Peyer's patch (tissue), 4 donors: Measurements from ENCODE around the gene ITGAE. TPM values are rescaled to one million over a fixed set of nuclear protein-coding genes. Genes with fewer than 3 reads are reported as not detected.

Source experiments
- DNase-seq, 3 donors: peaks; one replicate each; pipeline ENCODE4 v3.0.0-alpha.2; 2017 to 2019
- H3K27ac ChIP-seq, 4 donors: fragments of 200-600 bp; sonication (generic); one replicate each; pipeline ENCODE4 v1.5.1; 2016 to 2019
- H3K27me3 ChIP-seq, 2 donors: fragments of 200-600 bp; sonication (generic); one replicate each; pipeline ENCODE4 v1.5.1; 2019
- H3K36me3 ChIP-seq, 3 donors: fragments of 200-600 bp; sonication (generic); one replicate each; pipeline ENCODE4 v1.5.1; 2016 to 2019
- H3K4me1 ChIP-seq, 4 donors: fragments of 200-600 bp; sonication (generic); one replicate each; pipeline ENCODE4 v1.5.1; 2016 to 2019
- H3K4me3 ChIP-seq, 4 donors: fragments of 200-600 bp; sonication (generic); 1 replicate in 3 of 4; 2 replicates in 1 of 4; pipeline ENCODE4 v1.5.1; 2016 to 2019; ENCODE audit warnings: mild to moderate bottlenecking in 1 of 4
- H3K9me3 ChIP-seq, 4 donors: fragments of 200-600 bp; sonication (generic); one replicate each; pipeline ENCODE4 v1.5.1; 2016 to 2019; ENCODE audit warnings: mild to moderate bottlenecking in 1 of 4
- POLR2A ChIP-seq, 2 donors: fragments of 450-650 bp; IDR thresholded peaks; one replicate each; pipeline ENCODE4 v1.5.1; 2017; ENCODE audit warnings: antibody characterized with exemption in 2 of 2, mild to moderate bottlenecking in 2 of 2, moderate library complexity in 2 of 2
- total RNA-seq, 4 donors: library from RNA; depleted of rRNA; stranded (reverse); fragments of >200 nt; gene quantifications; one replicate each; pipeline ENCODE4 v1.1.0, GENCODE V29; 2016
- TF ChIP-seq, protein P1 (sequence below), 6 experiments: fragments of 450-650 bp in 4 of 6; fragments of 200-600 bp in 2 of 6; sonication (generic) in 1 of 6; IDR thresholded peaks; one replicate each; pipeline ENCODE4 v1.5.1; 2017 to 2019; ENCODE audit warnings: antibody characterized with exemption in 6 of 6, mild to moderate bottlenecking in 3 of 6, moderate library complexity in 1 of 6

The ITGAE gene
- total RNA-seq, 4 donors from 2014 or later: 14.9 to 41.8 (median 31.5) TPM

DNA sequence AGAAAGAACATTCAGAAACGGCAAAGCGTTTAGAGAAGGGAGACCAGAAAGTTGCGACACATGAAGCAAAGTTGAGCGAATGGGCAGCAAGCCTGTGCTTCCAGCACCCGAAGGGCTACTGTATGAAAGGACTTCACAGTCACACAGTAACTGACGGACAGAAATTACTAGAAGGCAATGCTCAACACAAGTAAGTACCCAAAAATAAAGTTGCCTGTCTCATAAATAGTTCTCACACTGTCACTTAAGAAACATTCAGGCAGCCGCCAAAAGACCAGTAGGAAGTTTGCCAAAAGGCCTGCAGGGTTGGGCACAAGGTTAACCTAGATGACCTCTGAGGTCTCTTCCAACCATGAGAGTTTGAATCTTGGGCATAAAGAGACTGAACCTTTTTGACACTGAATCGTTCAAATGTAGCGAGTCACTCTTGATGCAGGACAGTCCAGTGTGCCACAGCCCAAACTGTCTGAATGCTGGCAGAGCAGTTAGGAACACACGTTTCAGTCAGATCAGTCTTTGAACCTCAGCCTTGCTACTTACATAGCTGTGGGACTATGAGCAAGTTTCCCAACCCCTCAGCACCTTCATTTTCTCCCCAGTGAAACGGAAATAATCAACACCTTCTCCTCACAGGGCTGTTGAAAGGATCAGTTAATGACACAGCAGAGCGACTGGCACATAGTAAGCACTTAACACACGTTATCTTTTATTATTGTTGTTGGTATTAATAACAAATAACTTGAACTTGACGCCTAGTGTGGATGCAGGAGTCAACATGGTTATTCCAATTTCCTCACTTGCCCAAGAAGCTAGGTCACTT lies 34.6 kb upstream of the ITGAE start:
- TF ChIP-seq, protein P1, sequence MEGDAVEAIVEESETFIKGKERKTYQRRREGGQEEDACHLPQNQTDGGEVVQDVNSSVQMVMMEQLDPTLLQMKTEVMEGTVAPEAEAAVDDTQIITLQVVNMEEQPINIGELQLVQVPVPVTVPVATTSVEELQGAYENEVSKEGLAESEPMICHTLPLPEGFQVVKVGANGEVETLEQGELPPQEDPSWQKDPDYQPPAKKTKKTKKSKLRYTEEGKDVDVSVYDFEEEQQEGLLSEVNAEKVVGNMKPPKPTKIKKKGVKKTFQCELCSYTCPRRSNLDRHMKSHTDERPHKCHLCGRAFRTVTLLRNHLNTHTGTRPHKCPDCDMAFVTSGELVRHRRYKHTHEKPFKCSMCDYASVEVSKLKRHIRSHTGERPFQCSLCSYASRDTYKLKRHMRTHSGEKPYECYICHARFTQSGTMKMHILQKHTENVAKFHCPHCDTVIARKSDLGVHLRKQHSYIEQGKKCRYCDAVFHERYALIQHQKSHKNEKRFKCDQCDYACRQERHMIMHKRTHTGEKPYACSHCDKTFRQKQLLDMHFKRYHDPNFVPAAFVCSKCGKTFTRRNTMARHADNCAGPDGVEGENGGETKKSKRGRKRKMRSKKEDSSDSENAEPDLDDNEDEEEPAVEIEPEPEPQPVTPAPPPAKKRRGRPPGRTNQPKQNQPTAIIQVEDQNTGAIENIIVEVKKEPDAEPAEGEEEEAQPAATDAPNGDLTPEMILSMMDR (IDR thresholded peaks at IDR 0.05): no peak
- no peak for TF ChIP-seq POLR2A (IDR thresholded peaks at IDR 0.05)
- H3K4me3 ChIP-seq: no peak overlapping the region
- H3K27me3 ChIP-seq: no peaks in the 10 kb centered on the region
- no peak overlapping the region for H3K27ac ChIP-seq
- H3K36me3 ChIP-seq: peaks cover 0 to 62% (median 0%) of the 10 kb centered on the region in 3 donors
- peaks cover 0 to 11% (median 0%) of the 10 kb centered on the region in 4 donors for H3K4me1 ChIP-seq
- H3K9me3 ChIP-seq: no peaks in the 10 kb centered on the region
- DNase-seq: no peak

DNA sequence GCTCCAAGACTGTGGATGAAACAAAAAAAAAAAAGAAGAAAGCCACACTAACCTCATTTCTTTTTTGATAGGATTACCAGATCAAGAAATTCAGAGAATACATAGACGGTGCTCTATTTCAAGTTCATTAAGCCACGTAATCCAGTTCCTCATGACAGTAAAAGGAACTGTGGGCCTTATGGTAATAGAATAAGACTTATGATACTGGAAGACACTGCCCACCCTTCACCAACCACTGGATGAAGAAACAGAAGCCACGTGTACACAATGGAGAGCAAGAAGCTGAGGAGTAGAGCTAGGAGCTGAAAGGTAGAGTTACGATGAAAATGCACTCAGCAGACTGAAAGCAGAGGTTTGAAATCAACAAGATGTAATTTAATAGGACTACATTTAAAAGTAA lies 33.8 kb upstream of the ITGAE start:
- Histone ChIP-seq H3K27ac (no peak overlapping the region), H3K9me3 (no peaks in the 10 kb centered on the region), H3K27me3 (no peaks in the 10 kb centered on the region), H3K4me1 (peaks cover 0 to 11% (median 0%) of the 10 kb centered on the region in 4 donors), H3K36me3 (peaks cover 0 to 58% (median 0%) of the 10 kb centered on the region in 3 donors), H3K4me3 (no peak overlapping the region)
- no peak for TF ChIP-seq POLR2A (IDR thresholded peaks at IDR 0.05)
- TF ChIP-seq, protein P1 (IDR thresholded peaks at IDR 0.05): no peak
- DNase-seq: no peak

DNA sequence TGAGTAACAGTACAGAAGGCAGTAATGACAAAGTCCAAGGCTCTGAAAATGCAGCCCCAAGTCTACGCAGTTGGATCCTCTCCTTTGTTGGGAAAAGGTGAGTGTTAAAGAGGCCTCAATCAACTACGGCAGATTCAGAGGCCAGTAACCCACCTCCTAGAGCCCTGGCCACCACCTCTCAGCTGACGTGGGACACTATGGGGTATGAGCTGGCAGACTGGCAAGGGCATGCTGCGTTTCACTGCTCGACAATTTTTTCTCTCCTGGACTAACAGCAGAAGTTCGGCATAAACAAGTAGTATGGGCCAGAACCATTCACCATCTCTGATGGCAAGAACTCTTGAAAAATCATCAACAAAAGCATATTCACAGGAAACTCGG lies 27.9 kb upstream of the ITGAE start:
- Histone ChIP-seq H3K36me3 (peaks cover 0 to 56% (median 0%) of the 10 kb centered on the region in 3 donors), H3K4me3 (no peak overlapping the region), H3K27me3 (no peaks in the 10 kb centered on the region), H3K27ac (peak overlapping the region in 2 of 4 donors; percentile 25 to 65), H3K4me1 (peaks cover 0 to 17% (median 0%) of the 10 kb centered on the region in 4 donors), H3K9me3 (no peaks in the 10 kb centered on the region)
- no peak for DNase-seq
- TF ChIP-seq, protein P1 (IDR thresholded peaks at IDR 0.05): no peak
- TF ChIP-seq POLR2A (IDR thresholded peaks at IDR 0.05): no peak

DNA sequence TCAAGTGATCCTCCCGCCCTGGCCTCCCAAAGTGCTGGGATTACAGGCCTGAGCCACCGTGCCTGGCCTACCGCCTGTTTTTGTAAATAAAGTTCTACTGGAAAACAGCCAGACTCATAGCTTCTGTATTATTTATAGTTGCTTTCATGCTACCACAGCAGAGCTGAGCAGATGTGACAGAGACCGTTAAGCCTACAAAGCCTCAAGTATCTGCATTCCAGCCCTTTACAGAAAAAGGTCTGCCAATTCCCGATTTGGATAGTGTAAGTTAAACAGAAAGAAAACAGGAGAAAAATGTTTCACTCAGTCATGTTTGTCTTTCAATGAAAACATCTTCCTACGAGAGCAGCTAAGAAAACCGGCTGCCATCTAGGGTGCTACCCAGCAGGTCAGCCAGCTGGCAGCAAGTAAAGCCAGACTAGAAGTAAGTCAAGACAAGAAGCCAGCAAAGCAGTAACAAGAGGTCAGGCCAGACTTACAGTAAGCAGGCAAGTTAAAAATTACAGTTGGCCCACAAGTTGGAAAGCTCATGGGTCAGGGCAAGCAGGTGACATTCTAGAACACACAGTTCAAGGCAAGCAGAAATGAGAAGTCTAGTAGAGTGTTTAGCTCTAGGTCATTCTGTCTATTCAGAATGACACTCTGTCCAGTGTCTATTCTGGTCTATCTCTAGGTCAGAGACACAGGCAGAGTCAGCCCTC lies 27.3 kb upstream of the ITGAE start:
- H3K27ac ChIP-seq: peak overlapping the region in 2 of 4 donors; percentile 25 to 65
- H3K27me3 ChIP-seq: no peaks in the 10 kb centered on the region
- DNase-seq: no peak
- no peak overlapping the region for H3K4me3 ChIP-seq
- H3K4me1 ChIP-seq: peaks cover 0 to 17% (median 0%) of the 10 kb centered on the region in 4 donors
- no peaks in the 10 kb centered on the region for H3K9me3 ChIP-seq
- peaks cover 0 to 56% (median 0%) of the 10 kb centered on the region in 3 donors for H3K36me3 ChIP-seq
- no peak for TF ChIP-seq POLR2A (IDR thresholded peaks at IDR 0.05)
- TF ChIP-seq, protein P1 (IDR thresholded peaks at IDR 0.05): no peak

DNA sequence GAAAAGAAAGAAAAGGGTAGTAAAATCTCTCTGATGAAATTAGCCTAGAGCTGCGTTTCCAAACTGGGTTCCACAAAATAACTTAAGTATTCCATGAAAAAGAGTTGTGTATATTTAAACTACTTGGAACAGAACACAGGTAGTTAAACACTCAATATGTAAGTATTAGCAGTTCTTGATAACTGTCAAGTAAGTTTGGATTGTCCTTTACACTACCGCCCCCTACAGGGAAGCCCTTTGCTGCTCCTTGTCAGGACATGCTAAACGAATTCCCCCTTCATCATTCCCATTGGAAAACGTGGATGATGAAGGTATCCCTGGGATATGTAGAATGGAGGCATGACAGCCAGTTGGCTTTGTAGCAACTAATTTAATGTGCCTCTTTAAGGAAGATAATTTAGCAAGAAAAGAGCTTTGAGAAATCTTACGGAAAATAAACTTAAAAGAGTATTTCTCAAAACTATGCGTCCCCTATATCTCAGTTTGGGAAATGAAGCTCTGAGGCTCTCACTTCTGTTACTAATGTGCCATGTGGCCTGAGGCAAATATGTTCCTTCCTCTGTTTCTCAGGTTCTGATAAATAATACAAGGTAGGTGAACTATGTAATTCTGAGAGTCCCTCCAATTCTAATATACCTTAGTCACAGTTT lies 26.3 kb upstream of the ITGAE start:
- no peak for TF ChIP-seq POLR2A (IDR thresholded peaks at IDR 0.05)
- TF ChIP-seq, protein P1 (IDR thresholded peaks at IDR 0.05): peak; percentile 41 to 78 (median 72)
- Histone ChIP-seq H3K27ac (no peak overlapping the region), H3K9me3 (no peaks in the 10 kb centered on the region), H3K4me3 (no peak overlapping the region), H3K27me3 (no peaks in the 10 kb centered on the region), H3K36me3 (peaks cover 0 to 61% (median 0%) of the 10 kb centered on the region in 3 donors), H3K4me1 (peaks cover 0 to 17% (median 0%) of the 10 kb centered on the region in 4 donors)
- peak in 2 of 3 donors; percentile 73 to 88 for DNase-seq
